HPDE6-E6E7 (cell line): ENCODE results near the gene UMOD.

Experiments
- DNase-seq: peaks from one replicate; pipeline ENCODE4 v3.0.0; 2011; ENCODE audit warnings: missing footprints; ENCODE audit errors: extremely low spot score

Gene UMOD

GRCh38 chr16:20364051-20364450 is 11.5 kb upstream of the UMOD start:
- no peak for DNase-seq

- no peak for DNase-seq
These were observed 10.7 kb upstream of the UMOD start for GRCh38 chr16:20363191-20363590.

GRCh38 chr16:20359997-20360396 is 7.5 kb upstream of the UMOD start:
- no peak for DNase-seq

DNA sequence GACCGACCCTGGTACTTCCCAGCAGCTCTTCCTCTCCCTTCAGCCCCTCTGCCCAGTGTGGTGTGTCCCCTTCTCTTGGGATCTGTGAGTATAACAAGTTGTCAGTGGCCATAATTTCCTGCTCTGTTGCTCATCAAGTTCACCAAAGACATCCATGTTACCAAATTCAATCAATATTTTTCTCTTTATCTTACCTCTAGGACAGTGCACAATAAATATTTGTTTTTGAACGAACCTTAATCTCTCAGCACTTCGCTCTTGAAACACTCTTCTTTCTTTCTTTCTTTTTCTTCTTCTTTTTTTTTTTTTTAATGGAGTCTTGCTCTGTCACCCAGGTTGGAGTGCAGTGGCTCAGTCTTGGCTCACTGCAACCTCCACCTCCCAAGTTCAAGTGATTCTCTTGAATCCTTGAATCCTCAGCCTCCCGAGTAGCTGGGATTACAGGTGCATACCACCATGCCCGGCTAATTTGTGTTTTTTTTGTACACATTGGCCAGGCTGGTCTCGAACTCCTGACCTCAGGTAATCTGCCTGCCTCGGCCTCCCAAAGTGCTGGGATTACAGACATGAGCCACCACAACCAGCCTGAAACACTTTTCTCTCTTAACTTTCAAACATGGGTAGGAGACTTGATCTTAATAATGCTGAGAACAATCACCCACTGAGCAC is 2.7 kb upstream of the UMOD start:
- DNase-seq = no peak

GRCh38 chr16:20353379-20353778 is 864 bp upstream of the UMOD start:
- DNase-seq = no peak

DNA sequence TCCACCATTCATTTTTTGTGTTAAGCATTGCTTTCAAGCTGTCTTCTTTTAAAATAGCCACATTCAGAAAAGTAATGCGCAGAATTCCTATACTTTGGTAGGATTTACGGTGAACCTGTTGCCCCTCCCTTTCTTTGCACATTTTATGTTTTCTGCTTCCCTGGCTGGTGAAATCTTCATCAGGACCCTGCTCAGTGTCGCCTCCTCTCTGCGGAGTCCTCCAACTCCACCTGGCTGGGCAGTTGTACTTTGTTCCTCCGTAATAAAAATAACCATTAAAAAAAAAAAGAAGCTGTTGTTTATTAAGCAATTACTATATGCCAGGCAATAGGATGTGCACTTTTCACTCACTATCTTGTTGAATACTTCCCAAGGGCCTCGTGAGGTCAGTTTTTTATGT is 2.9 kb downstream of the UMOD start:
- no peak for DNase-seq

DNA sequence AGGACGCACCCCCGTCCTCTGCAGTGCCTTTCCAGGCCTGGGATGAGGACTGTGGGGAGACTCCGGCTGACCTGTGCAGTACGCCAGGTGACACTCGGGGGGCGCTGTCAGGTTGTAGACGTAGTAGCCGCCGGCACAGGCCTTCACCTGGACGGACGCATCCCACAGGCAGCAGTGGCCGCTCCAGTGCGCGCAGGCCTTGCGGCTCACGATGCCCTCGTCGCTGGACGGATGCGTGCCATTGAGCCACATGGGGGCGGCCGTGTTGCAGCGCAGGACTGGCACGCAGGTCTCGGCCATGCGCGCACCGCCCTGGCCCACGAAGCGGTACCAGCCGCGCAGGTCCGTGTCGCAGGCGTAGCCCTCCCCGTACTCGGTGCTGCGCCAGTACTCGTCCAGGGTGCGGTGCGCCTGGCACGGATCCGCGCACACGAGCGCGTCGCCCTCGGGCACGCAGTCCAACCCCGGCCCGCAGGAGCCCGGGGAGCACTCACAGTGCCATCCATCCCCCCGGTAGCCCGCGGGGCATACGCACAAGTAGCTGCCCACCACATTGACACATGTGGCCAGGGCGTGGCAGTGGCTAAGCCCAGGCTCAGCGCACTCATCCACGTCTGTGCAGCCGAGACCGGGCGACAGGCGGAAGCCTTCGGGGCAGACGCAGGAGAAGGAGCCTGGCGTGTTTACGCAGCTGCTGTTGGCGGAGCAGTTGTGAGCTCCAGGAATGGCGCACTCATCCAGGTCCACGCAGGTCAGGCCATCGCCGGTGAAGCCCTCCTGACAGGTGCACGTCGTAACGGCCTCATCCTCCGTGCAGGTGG is 3.9 kb downstream of the UMOD start:
- DNase-seq = no peak

- DNase-seq = no peak
These were observed 4.7 kb downstream of the UMOD start for GRCh38 chr16:20347666-20348364.

DNA sequence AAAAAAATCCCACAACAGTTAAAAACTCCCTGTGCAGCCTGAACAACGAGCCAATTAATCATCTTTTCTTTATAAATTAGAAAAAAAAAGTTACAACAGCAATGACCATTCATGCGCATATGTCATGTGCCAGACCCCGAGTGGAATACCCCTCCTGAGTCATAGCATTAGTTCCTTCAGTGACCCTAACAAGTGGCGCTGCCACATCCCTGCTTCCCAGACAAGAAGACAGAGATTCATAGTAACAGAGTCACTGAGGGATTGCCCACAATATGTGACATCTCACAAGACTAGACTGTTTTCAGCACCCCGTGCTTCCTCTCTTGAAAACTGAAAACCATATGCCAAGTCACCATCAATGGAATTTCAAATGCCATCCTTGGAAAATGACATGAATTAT is 7.9 kb downstream of the UMOD start:
- DNase-seq = no peak

GRCh38 chr16:20339744-20340143 is 12.8 kb downstream of the UMOD start:
- no peak for DNase-seq

DNA sequence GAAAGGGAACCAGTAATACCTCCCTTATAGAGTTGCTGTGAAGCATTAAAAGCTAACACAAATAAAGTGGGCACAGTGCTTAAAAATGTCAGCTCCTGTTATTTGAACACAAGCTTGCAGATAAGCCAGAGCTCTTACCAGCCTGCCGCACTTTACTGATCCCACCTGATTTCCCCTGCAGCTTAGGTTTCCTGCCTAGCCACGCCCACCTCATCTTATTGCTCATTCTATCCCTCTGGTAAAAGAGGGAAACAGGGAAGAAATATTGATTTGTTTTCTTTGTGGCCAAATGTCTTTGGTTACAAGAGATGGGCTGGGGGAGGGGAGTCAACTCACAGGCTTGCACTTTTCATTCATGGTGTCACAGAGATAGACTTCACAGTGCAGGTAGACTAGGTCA is 15.6 kb downstream of the UMOD start:
- no peak for DNase-seq

DNA sequence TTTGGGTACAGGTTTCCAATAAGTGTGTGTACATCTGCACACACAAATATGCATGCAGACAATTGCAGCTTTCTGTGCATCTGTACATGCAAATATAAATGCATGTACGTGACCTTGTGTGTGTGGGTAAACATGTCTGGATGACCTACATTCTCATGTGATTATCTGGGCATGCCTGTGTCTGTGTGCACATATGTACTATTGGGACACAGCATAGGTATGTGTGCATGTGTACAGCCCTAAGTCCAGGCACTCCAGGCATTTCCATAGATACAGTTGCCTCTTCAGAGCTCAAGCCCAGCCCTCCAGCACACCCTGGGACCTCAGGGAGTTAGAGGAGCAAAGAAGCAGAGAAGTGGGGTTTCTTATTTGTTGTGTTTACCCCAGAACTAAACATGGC is 18.1 kb downstream of the UMOD start:
- no peak for DNase-seq

- DNase-seq = no peak
These were observed 19.4 kb downstream of the UMOD start for GRCh38 chr16:20333120-20333519.

DNA sequence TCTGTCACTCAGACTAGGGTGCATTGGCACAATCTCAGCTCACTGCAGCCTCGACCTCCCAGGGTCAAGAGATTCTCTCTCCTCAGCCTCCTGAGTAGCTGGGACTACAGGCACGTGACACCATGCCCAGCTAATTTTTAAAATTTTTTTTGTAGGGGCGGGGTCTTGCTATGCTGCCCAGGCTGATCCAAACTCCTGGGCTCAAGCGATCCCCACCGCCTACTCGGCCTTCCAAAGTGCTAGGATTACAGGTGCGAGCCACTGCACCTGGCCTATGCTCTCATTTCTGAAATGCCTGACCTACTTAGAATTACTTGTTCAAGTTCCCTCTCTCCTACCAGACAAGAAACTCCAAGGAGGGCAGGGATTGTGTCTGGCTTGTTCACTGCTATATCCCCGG is 20.1 kb downstream of the UMOD start:
- DNase-seq = no peak

DNA sequence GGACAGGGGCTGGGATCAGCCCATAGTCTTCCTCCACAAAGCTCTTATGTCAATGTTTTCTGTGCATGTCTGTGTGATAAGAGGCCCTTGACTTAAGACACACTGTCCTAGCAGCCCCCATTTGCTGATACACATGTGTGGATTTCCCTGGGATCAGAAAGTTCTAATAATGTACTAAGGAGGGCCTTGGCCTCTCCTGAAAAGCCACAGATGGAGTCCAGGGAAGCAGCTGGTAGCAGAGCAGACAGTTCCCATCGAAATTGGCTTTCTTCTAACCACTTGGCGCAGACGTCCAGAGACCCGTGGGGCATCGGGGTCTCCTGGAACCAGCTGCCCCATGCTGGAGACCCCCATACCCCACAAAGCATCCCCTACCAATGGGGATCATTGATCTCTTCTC is 20.9 kb downstream of the UMOD start:
- no peak for DNase-seq

DNA sequence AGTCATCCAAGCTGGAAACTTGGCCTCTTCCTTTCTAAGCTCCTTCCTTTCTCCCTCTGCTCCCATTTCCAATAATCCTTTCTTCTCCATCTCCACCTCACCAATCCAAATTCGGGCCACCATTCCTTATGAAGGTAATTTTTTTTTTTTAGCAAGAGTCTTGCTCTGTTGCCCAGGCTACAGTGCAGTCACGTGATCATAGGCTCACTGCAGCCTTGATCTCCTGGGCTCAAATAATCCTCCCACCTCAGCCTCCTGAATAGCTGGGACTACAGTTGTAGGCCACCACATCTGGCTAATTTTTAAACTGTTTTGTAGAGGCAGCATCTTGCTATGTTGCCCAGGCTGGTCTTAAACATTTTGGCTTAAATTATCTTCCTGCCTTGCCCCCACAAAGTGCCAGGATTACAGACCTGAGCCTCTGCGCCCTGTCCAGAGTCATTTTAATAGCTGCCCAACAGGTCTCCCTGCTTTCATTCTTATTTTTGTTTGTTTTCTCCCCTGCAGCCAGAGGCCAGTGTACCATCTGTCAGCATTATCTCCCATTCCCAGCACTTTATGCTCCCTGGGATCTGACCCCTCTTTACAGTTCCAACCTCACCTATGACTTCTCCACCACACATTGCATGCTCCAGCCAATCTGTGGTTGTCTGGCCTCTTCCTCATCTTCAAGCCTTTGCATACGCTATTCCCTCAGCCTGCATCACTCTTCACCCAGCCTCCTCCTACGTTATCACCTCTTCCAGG is 22.9 kb downstream of the UMOD start:
- no peak for DNase-seq

- no peak for DNase-seq
These were observed 25.0 kb downstream of the UMOD start, which contains the start of gene GP2 for GRCh38 chr16:20327444-20328041. Gene GP2, minus strand, starts transcription at chr16:20327513. Its CDS starts 1,082 bp downstream, at chr16:20326431.

- no peak for DNase-seq
These were observed 26.2 kb downstream of the UMOD start for GRCh38 chr16:20326321-20326720.

DNA sequence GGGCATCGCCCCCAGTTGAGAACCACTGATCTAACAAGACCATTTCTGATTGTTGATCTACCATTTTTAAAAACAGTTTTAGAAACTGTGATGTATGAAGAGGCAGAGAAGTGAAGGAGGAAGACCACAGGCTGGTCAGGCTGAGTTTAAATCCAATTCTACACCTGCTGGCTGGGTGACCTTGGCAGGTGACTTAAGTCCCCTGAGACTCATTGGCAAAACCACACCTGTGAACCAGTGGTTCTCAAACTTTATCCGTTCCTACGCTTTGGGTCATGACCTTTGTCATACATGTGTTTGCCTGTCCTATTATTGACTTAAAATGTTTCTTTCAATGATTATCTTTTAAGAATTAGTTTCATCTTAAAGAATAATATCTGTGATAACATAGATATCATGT is 27.5 kb downstream of the UMOD start:
- no peak for DNase-seq

DNA sequence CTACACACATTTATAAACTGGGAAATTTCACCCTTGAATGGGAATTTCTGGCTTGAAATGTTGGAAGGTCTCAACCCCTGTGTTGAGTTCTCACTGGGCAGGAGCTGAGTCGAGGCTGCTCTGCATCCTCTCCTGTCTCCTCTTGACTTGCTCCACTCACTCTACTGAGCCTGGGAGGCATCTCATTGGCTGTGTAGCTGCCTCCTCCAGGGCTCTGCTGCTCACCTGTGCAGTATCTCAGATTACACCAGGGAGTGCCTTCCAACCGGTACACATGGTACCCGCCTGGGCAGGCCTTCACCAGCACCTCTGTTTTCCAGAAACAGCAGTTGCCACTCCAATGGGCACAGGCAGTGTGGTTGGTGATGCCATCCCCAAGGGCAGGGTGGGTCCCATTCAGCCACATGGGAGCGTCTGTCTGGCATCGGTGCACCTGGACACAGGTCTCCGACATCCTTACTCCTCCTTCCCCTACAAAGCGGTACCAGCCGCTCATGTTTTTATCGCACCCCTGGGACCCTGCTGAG is 28.9 kb downstream of the UMOD start:
- DNase-seq = no peak

- no peak for DNase-seq
These were observed 29.8 kb downstream of the UMOD start for GRCh38 chr16:20322696-20323095.
